SK-N-SH treated with all-trans-retinoic acid at 6 μM for 48 hours (cell line): ENCODE data around the gene SGSM1.

ENCODE experiments used
- ATAC-seq: fragments of 200-7000 bp; cut with Tn5 transposase; 3 replicates; pipeline ENCODE4 v1.9.1; 2020; ENCODE audit warnings: mild to moderate bottlenecking, moderate library complexity
- ARNTL ChIP-seq: fragments of 450-650 bp; formaldehyde crosslinking; IDR thresholded peaks from 2 replicates; pipeline ENCODE4 v1.5.0; 2020; ENCODE audit warnings: low read depth, mild to moderate bottlenecking, moderate library complexity, borderline replicate concordance
- CREB5 ChIP-seq: fragments of 250-450 bp; sonication (Bioruptor Pico); IDR thresholded peaks from 2 replicates; pipeline ENCODE4 v1.5.1; 2020; ENCODE audit warnings: low read depth, mild to moderate bottlenecking, moderate library complexity
- CSDC2 ChIP-seq: fragments of 250-450 bp; sonication (Bioruptor Pico); IDR thresholded peaks from 2 replicates; pipeline ENCODE4 v1.5.0; 2020; ENCODE audit warnings: mild to moderate bottlenecking, moderate library complexity
- CSRNP3 ChIP-seq: fragments of 250-450 bp; sonication (Bioruptor Pico); IDR thresholded peaks from 2 replicates; pipeline ENCODE4 v1.5.1; 2021; ENCODE audit warnings: mild to moderate bottlenecking, moderate library complexity
- ESRRG ChIP-seq: fragments of 250-450 bp; sonication (Bioruptor Pico); IDR thresholded peaks from 2 replicates; pipeline ENCODE4 v1.6.1; 2021; ENCODE audit warnings: mild to moderate bottlenecking
- GLIS3 ChIP-seq: fragments of 250-450 bp; sonication (Bioruptor Pico); IDR thresholded peaks from 2 replicates; pipeline ENCODE4 v1.5.0; 2020; ENCODE audit warnings: mild to moderate bottlenecking, moderate library complexity
- ISL1 ChIP-seq: fragments of 250-450 bp; sonication (Bioruptor Pico); IDR thresholded peaks from 2 replicates; pipeline ENCODE4 v2.1.2; 2022; ENCODE audit warnings: mild to moderate bottlenecking, moderate library complexity
- OSR1 ChIP-seq: fragments of 250-450 bp; sonication (Bioruptor Pico); IDR thresholded peaks from 2 replicates; pipeline ENCODE4 v1.8.0; 2022; ENCODE audit warnings: moderate library complexity, mild to moderate bottlenecking, inconsistent platforms
- PATZ1 ChIP-seq: fragments of 250-450 bp; sonication (Bioruptor Pico); IDR thresholded peaks from 2 replicates; pipeline ENCODE4 v1.8.0; 2020; ENCODE audit warnings: mild to moderate bottlenecking, moderate library complexity, borderline replicate concordance
- PPARA ChIP-seq: fragments of 250-450 bp; sonication (Bioruptor Pico); IDR thresholded peaks from 2 replicates; pipeline ENCODE4 v1.5.0; 2020; ENCODE audit warnings: mild to moderate bottlenecking, borderline replicate concordance
- RARB ChIP-seq: fragments of 250-450 bp; sonication (Bioruptor Pico); IDR thresholded peaks from 2 replicates; pipeline ENCODE4 v1.8.0; 2021; ENCODE audit warnings: mild to moderate bottlenecking, moderate library complexity
- SNAI2 ChIP-seq: fragments of 250-450 bp; sonication (Bioruptor Pico); IDR thresholded peaks from 2 replicates; pipeline ENCODE4 v1.5.0; 2020; ENCODE audit warnings: mild to moderate bottlenecking, moderate library complexity
- TCF4 ChIP-seq: fragments of 250-450 bp; sonication (Bioruptor Pico); IDR thresholded peaks from 2 replicates; pipeline ENCODE4 v1.8.0; 2021; ENCODE audit warnings: mild to moderate bottlenecking, moderate library complexity, borderline replicate concordance
- TOX ChIP-seq: fragments of 250-450 bp; sonication (Bioruptor Pico); IDR thresholded peaks from 2 replicates; pipeline ENCODE4 v1.8.0; 2021; ENCODE audit warnings: mild to moderate bottlenecking, moderate library complexity, borderline replicate concordance
- TSHZ2 ChIP-seq: fragments of 250-450 bp; sonication (Bioruptor Pico); IDR thresholded peaks from 2 replicates; pipeline ENCODE4 v1.5.0; 2020; ENCODE audit warnings: mild to moderate bottlenecking, moderate library complexity
- ZC3H10 ChIP-seq: fragments of 250-450 bp; sonication (Bioruptor Pico); IDR thresholded peaks from 2 replicates; pipeline ENCODE4 v1.5.1; 2021; ENCODE audit warnings: mild to moderate bottlenecking, moderate library complexity
- ZFP3 ChIP-seq: fragments of 250-450 bp; sonication (Bioruptor Pico); IDR thresholded peaks from 2 replicates; pipeline ENCODE4 v1.5.0; 2020; ENCODE audit warnings: mild to moderate bottlenecking, moderate library complexity
- ZFP30 ChIP-seq: fragments of 450-650 bp; formaldehyde crosslinking; IDR thresholded peaks from 2 replicates; pipeline ENCODE4 v1.5.0; 2022; ENCODE audit warnings: mild to moderate bottlenecking, moderate library complexity
- ZNF8 ChIP-seq: fragments of 450-650 bp; formaldehyde crosslinking; IDR thresholded peaks from 2 replicates; pipeline ENCODE4 v1.5.0; 2020; ENCODE audit warnings: mild to moderate bottlenecking, moderate library complexity

The SGSM1 gene

GRCh38 chr22:24824250-24824649, 18.2 kb downstream of the SGSM1 start (continued):
- TF ChIP-seq PATZ1 (CRISPR knock-in tag): no peak
- TF ChIP-seq SNAI2 (CRISPR knock-in tag): no peak

- no peak for ATAC-seq
- TF ChIP-seq CREB5 (CRISPR knock-in tag): no peak
- no peak for TF ChIP-seq ZC3H10 (CRISPR knock-in tag)
- TF ChIP-seq RARB: no peak
- TF ChIP-seq TCF4 (CRISPR knock-in tag): no peak
- no peak for TF ChIP-seq SNAI2 (CRISPR knock-in tag)
- TF ChIP-seq ZFP3 (CRISPR knock-in tag): no peak
- TF ChIP-seq ISL1 (CRISPR knock-in tag): no peak
- no peak for TF ChIP-seq ARNTL (CRISPR knock-in tag)
- no peak for TF ChIP-seq OSR1 (CRISPR knock-in tag)
- no peak for TF ChIP-seq ZFP30 (CRISPR knock-in tag)
- TF ChIP-seq, all 23 proteins: peak for 0
These were observed 18.9 kb downstream of the SGSM1 start for GRCh38 chr22:24824915-24825314.

- no peak for TF ChIP-seq TCF4 (CRISPR knock-in tag)
- no peak for TF ChIP-seq GLIS3 (CRISPR knock-in tag)
- TF ChIP-seq RARB: no peak
- TF ChIP-seq PPARA (CRISPR knock-in tag): no peak
- TF ChIP-seq PATZ1 (CRISPR knock-in tag): no peak
- TF ChIP-seq TSHZ2 (CRISPR knock-in tag): no peak
- TF ChIP-seq CSDC2 (CRISPR knock-in tag): no peak
- TF ChIP-seq ZNF8 (CRISPR knock-in tag): no peak
- TF ChIP-seq CSRNP3: no peak
- no peak for TF ChIP-seq SNAI2 (CRISPR knock-in tag)
- TF ChIP-seq ESRRG: no peak
- TF ChIP-seq ZFP30 (CRISPR knock-in tag): no peak
- TF ChIP-seq TOX (CRISPR knock-in tag): no peak
- no peak for TF ChIP-seq ARNTL (CRISPR knock-in tag)
- no peak for TF ChIP-seq CREB5 (CRISPR knock-in tag)
- no peak for ATAC-seq
These were observed 20.8 kb downstream of the SGSM1 start for GRCh38 chr22:24826710-24827285.
